ENCODE results near the gene AASS. TPM values are rescaled to one million over a fixed set of nuclear protein-coding genes. Genes with fewer than 3 reads are reported as not detected.

AASS gene
- total RNA-seq, 2 donors from 2014 or later: 47.2 to 87.7 TPM

GRCh38 chr7:122148081-122148480 is 4.0 kb upstream of the AASS start:
- no peaks in the 10 kb centered on the region for H3K9me3 ChIP-seq
- no peak for TF ChIP-seq CTCF (IDR thresholded peaks at IDR 0.05)
- no peaks in the 10 kb centered on the region for H3K36me3 ChIP-seq
- no peak overlapping the region for H3K4me3 ChIP-seq
- H3K4me1 ChIP-seq (ENCODE audit: control insufficient read depth in 1 of 2, low read depth in 2 of 2): no peaks in the 10 kb centered on the region
- H3K27me3 ChIP-seq (replicated peaks; ENCODE audit: insufficient read depth): no peaks in the 10 kb centered on the region
- ATAC-seq (ENCODE audit: insufficient number of reproducible peaks, low FRiP score, low read depth) (no peak), DNase-seq (ENCODE audit: low spot score) (no peak)
- no peak overlapping the region for H3K27ac ChIP-seq

GRCh38 chr7:122145937-122146645 is 2.0 kb upstream of the AASS start:
- TF ChIP-seq CTCF (IDR thresholded peaks at IDR 0.05): no peak
- H3K36me3 ChIP-seq: no peaks in the 10 kb centered on the region
- H3K4me3 ChIP-seq: no peak overlapping the region
- no peak overlapping the region for H3K27ac ChIP-seq
- peaks cover 9 to 14% of the 10 kb centered on the region in 2 donors for H3K4me1 ChIP-seq (ENCODE audit: control insufficient read depth in 1 of 2, low read depth in 2 of 2)
- ATAC-seq (ENCODE audit: insufficient number of reproducible peaks, low FRiP score, low read depth) (no peak), DNase-seq (ENCODE audit: low spot score) (no peak)
- no peaks in the 10 kb centered on the region for H3K9me3 ChIP-seq
- H3K27me3 ChIP-seq (replicated peaks; ENCODE audit: insufficient read depth): no peaks in the 10 kb centered on the region

GRCh38 chr7:122143376-122143750 is 686 bp downstream of the AASS start:
- peak; percentile 7 for ATAC-seq (ENCODE audit: insufficient number of reproducible peaks, low FRiP score, low read depth)

GRCh38 chr7:122140918-122141317 is 3.1 kb downstream of the AASS start:
- Histone ChIP-seq H3K36me3 (no peaks in the 10 kb centered on the region), H3K4me3 (no peak overlapping the region), H3K4me1 (ENCODE audit: control insufficient read depth in 1 of 2, low read depth in 2 of 2) (peaks cover 12 to 36% of the 10 kb centered on the region in 2 donors), H3K27me3 (replicated peaks; ENCODE audit: insufficient read depth) (no peaks in the 10 kb centered on the region), H3K9me3 (no peaks in the 10 kb centered on the region), H3K27ac (no peak overlapping the region)
- TF ChIP-seq CTCF (IDR thresholded peaks at IDR 0.05): no peak
- ATAC-seq (ENCODE audit: insufficient number of reproducible peaks, low FRiP score, low read depth) (no peak), DNase-seq (ENCODE audit: low spot score) (no peak)

More at GRCh38 chr7:122143376-122143750, 686 bp downstream of the AASS start:
- peaks cover 9 to 14% of the 10 kb centered on the region in 2 donors for H3K4me1 ChIP-seq (ENCODE audit: control insufficient read depth in 1 of 2, low read depth in 2 of 2)
- H3K36me3 ChIP-seq: no peaks in the 10 kb centered on the region
- peak overlapping the region; percentile 100 for H3K4me3 ChIP-seq
- no peak for TF ChIP-seq CTCF (IDR thresholded peaks at IDR 0.05)
- no peaks in the 10 kb centered on the region for H3K27me3 ChIP-seq (replicated peaks; ENCODE audit: insufficient read depth)
- H3K9me3 ChIP-seq: no peaks in the 10 kb centered on the region
- peak overlapping the region; percentile 99 for H3K27ac ChIP-seq
- no peak for DNase-seq (ENCODE audit: low spot score)

- DNase-seq (ENCODE audit: low spot score): no peak
- no peak for TF ChIP-seq CTCF (IDR thresholded peaks at IDR 0.05)
- peak overlapping the region; percentile 56 for H3K4me3 ChIP-seq
- H3K27me3 ChIP-seq (replicated peaks; ENCODE audit: insufficient read depth): no peaks in the 10 kb centered on the region
- ATAC-seq (ENCODE audit: insufficient number of reproducible peaks, low FRiP score, low read depth): no peak
- peaks cover 7 to 32% of the 10 kb centered on the region in 2 donors for H3K4me1 ChIP-seq (ENCODE audit: control insufficient read depth in 1 of 2, low read depth in 2 of 2)
- H3K27ac ChIP-seq: no peak overlapping the region
- no peaks in the 10 kb centered on the region for H3K36me3 ChIP-seq
- H3K9me3 ChIP-seq: no peaks in the 10 kb centered on the region
Observed at GRCh38 chr7:122137251-122138077, 6.6 kb downstream of the AASS start.
